GM12874 (cell line): ENCODE measurements around the gene PHLDB3.

Experiments
- TF ChIP-seq, protein P1 (sequence below): IDR thresholded peaks from 2 replicates; pipeline ENCODE4 v1.5.1; 2011; ENCODE audit warnings: low read depth, mild to moderate bottlenecking, control low read depth, low read length, moderate library complexity; ENCODE audit not compliant: insufficient read depth

Gene PHLDB3

DNA sequence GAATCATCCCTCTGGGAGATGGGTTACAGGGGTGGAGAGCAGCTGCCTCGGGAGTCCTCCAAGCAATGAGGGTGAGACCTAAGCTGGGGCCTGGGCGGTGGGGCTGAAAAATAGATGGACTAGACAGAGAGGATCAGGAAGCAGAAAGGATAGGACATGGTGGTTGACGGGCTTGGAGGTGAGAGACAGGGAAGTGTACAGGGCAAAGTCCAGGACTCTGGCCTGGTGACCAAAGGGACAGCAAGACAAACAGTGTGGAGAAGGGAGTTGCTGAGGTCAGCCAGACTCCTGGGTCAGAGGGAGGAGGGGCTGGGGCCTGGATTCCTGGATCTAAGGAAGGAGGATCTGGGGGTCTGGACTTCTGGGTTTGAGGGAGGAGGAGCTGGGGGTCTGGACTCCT is 5.5 kb downstream of the PHLDB3 start:
- TF ChIP-seq, protein P1, sequence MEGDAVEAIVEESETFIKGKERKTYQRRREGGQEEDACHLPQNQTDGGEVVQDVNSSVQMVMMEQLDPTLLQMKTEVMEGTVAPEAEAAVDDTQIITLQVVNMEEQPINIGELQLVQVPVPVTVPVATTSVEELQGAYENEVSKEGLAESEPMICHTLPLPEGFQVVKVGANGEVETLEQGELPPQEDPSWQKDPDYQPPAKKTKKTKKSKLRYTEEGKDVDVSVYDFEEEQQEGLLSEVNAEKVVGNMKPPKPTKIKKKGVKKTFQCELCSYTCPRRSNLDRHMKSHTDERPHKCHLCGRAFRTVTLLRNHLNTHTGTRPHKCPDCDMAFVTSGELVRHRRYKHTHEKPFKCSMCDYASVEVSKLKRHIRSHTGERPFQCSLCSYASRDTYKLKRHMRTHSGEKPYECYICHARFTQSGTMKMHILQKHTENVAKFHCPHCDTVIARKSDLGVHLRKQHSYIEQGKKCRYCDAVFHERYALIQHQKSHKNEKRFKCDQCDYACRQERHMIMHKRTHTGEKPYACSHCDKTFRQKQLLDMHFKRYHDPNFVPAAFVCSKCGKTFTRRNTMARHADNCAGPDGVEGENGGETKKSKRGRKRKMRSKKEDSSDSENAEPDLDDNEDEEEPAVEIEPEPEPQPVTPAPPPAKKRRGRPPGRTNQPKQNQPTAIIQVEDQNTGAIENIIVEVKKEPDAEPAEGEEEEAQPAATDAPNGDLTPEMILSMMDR, result no peak

DNA sequence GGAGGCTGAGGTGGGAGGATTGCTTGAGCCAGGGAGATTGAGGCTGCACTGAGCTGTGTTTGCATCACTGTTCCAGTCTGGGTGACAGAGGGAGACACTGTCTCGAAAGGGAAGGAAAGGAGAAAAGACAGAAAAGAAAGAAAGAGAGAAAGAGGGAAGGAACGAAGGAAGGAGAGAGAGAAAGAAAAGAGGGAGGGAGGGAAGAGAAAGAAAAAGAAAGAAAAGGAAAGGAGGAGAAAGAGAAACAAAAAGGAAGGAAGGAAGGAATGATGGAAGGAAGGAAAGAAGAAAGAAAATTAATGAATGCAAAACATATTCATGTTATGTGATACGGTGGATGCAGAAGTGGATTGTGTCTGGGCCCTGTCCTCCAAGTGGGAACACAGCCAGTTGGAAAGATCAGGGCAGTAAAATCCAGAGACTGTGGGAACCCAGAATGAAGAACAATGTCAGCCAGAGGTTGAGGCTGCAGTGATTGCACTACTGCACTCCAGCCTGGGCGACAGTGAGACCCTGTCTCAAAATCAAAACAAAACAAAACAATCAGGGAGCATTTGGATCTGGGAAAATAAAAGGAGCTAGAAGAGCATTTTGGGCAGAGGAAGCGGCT is 6.2 kb downstream of the PHLDB3 start:
- TF ChIP-seq, protein P1, result no peak

DNA sequence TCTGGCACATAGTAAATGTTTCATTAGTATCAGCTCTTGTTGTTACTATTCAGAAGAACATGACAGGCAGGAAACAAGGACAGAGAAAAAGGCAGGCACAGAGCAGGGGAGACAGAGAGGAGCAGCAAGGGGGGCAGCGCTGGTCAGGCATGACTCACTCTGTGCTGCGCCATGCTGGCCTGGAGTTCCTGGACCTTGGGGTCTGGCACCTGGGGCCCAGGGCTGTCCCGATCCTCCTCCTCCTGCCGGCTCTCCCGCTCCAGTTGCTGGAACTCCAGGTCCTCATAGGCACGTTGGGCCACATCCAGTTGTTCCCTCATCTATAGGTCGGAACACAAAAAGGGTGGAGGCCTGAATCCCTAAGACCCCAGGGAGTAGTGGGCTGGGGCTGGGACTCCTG is 7.6 kb downstream of the PHLDB3 start:
- TF ChIP-seq, protein P1, result no peak

DNA sequence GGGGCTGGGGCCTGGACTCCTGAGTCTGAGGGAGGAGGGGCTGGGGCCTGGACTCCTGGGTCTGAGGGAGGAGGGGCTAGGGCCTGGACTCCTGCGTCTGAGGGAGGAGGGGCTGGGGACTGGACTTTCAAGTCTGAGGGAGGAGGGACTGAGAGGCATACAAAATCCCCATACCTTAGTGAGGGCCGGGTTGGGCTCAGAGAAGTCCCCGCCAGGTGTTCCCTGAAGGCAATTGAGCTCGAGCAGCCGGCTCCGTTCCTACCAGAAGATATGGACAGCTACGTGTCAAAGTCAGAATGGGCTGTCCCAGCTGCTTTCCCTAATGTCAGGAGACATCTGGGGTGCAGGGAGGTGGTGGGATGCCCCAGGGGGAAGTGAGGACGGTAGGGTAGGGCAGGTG is 9.5 kb downstream of the PHLDB3 start:
- TF ChIP-seq, protein P1, result no peak

DNA sequence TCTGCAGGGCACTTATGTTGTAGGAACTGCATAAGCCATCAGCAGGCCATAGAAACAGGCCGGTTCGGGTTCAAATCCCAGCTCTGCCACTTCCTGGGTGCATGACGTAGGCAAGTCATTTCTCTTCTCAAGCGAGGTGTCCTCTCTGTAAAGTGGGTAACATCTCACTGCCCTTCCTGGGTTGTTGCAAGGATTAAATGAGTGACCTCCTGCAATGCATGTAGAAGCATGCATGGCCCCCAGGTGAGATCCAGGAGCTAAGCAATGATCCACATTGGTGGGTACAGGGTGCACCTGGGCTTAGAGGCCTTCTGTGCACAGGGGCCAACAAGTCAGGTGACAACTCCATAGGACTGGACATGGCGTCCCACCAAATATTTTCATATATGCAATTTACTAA is 13.8 kb downstream of the PHLDB3 start:
- TF ChIP-seq, protein P1, result no peak

DNA sequence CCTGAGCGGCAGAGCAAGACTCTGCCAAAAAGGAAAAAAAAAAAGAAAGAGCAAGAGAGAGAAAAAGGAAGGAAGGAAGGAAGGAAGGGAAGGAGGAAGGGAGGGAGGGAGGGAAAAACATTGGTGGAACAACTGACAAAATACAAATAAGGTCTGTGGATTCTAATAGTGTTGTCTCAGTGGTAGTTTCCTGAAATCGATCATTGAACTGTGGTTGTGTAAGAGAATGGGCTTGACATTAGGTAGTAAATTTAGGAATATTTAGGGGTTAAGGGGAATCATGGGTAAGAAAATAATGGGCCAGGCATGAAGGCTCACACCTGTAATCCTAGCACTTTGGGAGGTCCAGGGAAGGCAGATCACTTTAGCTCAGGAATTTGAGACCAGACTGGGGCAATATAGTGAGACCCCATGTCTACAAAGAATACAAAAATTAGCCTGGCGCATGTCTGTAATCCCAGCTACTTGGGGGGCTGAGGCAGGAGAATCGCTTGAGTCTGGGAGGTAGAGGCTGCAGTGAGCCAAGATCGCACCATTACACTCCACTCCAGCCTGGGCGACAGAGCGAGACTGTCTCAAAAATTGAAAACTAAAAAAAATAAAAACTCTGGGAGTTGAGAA is 14.5 kb downstream of the PHLDB3 start:
- TF ChIP-seq, protein P1, result no peak

DNA sequence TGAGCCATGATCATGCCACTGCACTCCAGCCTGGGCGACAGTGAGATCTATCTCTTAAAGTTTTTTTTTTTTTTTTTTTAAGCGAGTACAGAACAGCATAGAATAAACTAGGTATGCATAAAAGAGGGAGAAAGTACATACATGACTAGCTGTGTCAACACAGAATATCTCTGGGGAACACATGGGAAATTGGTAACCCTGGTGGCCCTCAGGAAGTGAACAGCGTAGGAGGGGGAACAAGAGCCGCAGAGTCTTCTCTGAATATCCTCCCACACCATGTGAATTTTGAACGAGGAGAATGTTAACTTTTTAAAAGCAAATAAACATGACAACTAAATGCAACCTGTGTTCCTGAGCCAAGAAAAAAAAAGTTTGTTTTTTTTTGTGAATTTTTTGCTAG is 15.2 kb downstream of the PHLDB3 start:
- TF ChIP-seq, protein P1, result no peak
